HG02759 (cell line): Measurements from ENCODE around the gene BLZF1.
"Not testable (repeated sequence)": the region's sequence is repeated elsewhere in the genome, so short reads cannot be mapped to it uniquely, and the experiment has no call there.

Source experiments
- ATAC-seq: cut with Tn5 transposase; IDR thresholded peaks from one replicate; pipeline ENCODE4 v1.9.1; 2021; ENCODE audit warnings: mild to moderate bottlenecking, moderate library complexity; ENCODE audit not compliant: unreplicated experiment

Gene BLZF1

DNA sequence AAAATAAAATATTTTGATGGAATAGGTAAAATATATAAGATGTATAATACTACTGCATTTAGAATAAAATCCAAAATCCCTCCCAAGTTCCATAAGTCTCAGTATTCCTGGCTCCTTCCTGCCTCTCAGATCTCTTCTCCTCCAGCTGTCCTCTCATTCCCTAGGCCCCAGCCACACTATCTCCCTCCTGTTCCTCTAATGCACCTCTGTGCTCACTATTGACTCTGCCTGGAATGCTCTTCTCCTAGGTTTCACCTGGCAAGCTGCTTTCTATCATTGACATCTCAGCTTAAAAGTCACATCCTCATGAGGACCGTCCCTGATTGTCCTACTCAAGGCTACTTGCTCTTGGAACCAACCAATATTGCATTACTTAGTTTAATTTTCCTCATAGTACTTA, 7.6 kb upstream of the BLZF1 start:
- ATAC-seq = no peak

- ATAC-seq = no peak
Measured at GRCh38 chr1:169361281-169361680, 6.7 kb upstream of the BLZF1 start.

DNA sequence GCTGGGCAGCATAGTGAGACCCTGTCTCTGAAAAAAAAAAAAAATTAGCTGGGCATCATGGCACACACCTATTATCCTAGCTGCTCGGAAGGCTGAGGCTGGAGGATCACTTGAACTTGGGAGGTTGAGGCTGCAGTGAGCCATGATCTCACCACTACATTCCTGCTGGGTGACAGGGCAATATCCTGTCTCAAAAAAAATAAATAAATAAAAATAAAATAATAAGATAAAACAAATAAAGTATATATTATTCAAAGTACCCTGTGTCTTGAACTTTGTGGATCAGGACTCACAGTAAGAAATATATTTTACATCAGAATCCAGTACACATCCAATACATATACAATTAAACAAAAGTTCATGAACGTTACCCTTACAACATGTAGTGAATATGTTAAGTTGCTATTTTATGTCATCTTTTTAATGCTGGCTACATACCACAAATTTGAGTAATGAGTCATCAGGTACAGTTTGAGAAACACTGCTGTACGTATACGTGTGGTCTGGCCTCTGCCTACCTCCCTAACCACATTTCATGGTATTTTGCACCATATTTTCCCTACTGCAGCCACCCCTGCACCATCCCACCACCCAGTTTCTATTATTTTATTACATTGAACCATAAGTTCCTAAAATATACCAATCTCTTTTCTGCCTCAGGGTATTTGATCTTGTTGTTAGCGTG, 4.8 kb upstream of the BLZF1 start:
- peak; percentile 36 for ATAC-seq

- no peak for ATAC-seq
Measured at GRCh38 chr1:169364948-169365347, 3.0 kb upstream of the BLZF1 start.

DNA sequence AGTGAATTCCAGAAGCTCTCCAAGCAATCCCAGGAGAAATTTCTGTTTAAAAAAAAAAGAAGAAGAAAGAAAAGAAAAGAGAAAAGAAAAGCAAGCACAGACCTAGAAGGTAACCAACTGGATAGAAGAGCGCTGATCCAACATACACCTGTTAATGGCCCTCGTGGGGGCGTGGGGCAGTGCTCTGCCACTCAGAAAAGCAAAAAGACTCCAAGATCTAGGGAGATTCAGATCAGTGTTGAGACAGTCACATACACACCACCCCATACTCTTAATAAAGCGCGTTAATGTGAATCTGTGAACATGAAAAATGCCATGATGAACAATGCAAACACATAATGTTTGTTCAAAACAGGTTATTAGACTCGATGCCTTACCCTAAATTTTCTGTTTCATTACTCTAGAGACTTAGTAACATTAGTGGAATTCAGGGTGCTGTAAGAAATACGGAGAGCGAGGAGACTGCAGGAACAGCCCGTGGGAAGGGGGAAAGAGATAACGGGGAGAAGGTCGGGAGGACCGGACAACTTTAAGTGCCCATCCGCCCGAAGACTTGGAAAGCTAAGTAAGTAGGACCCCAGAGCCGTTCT, 804 bp upstream of the BLZF1 start:
- no peak for ATAC-seq

- no peak for ATAC-seq
Measured at GRCh38 chr1:169368406-169368769, 393 bp downstream of the BLZF1 start.

DNA sequence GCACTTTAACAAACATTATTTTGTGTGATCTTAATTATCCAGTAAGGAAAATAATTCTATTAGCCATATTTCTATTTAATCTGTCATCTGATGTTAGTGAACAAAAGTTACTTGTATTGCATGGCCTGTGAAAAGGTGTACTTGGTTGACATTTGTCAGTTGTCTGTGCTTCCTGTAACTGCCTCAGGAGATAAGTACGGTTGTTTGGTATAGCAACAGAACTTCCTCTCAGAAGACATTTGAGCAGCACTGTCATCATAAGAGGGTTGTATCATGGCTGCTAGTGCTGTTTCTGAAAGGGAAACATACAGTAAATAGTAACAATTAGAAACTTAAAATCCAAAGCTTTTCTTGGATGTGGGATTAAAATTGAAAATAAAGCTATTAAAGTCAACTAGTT, 3.4 kb downstream of the BLZF1 start:
- ATAC-seq = no peak

- ATAC-seq = no peak
Measured at GRCh38 chr1:169381162-169381561, 13.2 kb downstream of the BLZF1 start.

DNA sequence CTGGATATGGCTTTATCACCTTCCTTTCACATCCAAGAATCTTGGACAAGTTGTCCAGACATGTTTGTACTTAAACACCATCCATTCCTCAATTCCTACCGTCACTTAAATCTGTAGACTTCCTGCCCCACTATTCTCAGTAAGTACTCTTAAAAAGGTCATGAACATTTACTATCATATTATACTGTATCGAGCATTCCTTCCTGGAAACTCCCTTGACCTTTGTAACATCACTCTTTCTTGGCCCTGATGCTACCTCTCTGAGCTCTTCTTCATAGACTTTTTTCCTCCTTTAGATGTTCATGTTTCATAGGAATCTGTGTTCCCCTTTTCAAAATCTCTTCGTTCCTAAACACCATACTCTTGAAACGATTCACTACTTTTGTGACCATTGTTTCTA, 15.5 kb downstream of the BLZF1 start:
- ATAC-seq = no peak

- no peak for ATAC-seq
Measured at GRCh38 chr1:169387399-169387798, 19.4 kb downstream of the BLZF1 start.

DNA sequence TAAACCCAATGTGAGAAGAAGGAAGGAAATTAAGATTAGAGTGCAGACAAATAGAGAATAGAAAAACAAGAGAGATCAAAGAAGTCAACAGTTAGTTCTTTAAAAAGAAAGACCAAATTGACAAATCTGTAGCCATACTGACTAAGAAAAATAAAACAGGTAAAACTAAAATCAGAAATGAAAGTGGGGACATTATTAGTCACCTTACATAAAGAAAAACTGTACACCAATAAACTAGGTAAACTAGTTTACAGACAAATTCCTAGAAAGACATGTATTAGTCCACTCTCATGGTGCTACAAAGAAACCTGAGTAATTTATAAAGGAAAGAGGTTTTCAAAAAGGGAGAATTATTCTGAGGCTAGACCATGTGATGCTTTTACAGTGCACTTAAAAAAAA, 22.3 kb downstream of the BLZF1 start:
- ATAC-seq = peak; percentile 85

GRCh38 chr1:169392406-169392805, 24.4 kb downstream of the BLZF1 start:
- no peak for ATAC-seq

DNA sequence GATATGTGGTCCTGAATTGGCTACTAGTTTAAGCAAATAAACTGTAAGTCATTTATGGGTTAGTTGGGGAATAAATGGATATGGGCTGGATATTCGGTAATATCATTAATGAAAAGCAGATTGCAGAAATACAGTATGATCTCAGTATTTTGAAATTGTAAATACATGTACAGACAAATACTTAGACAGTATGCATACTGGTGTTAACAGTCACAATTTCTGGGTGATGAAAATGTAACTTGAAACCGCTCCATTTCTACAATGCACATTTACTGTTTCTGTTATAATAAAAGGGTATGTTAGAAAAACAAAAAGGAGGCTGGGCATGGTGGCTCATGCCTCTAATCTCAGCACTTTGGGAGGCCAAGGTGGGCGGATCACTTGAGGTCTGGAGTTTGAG, 28.0 kb downstream of the BLZF1 start:
- ATAC-seq = no peak

GRCh38 chr1:169402578-169402977, 34.6 kb downstream of the BLZF1 start:
- not testable (repeated sequence) for ATAC-seq

GRCh38 chr1:169408340-169408739, 40.3 kb downstream of the BLZF1 start:
- not testable (repeated sequence) for ATAC-seq

- no peak for ATAC-seq
Measured at GRCh38 chr1:169414952-169415351, 47.0 kb downstream of the BLZF1 start.

GRCh38 chr1:169421309-169421708, 53.3 kb downstream of the BLZF1 start:
- no peak for ATAC-seq

- no peak for ATAC-seq
Measured at GRCh38 chr1:169426174-169426705, 58.2 kb downstream of the BLZF1 start.

GRCh38 chr1:169427081-169427641, 59.2 kb downstream of the BLZF1 start, which contains the start of gene CCDC181:
CCDC181 (minus strand) TSS chr1:169427474; CDS start chr1:169424927, 2,547 bp downstream.
- peak; percentile 100 for ATAC-seq
